Measurements from ENCODE around the gene PDF. TPM values are rescaled to one million over a fixed set of nuclear protein-coding genes. Genes with fewer than 3 reads are reported as not detected.

PDF gene
- total RNA-seq, 1 donor from 2014 or later = 9.5 TPM

Other genes with a start within 250 kb of the PDF start
- 6.6 TPM for gene HAS3, start 224.9 kb downstream of the PDF start, total RNA-seq
- gene CHTF8, start 198.0 kb downstream of the PDF start, total RNA-seq = 37.7 TPM
- gene UTP4, start 197.9 kb downstream of the PDF start, total RNA-seq = 30.9 TPM
- gene SNTB2, start 143.4 kb downstream of the PDF start, total RNA-seq = 8.9 TPM
- gene VPS4A, start 19.2 kb downstream of the PDF start, total RNA-seq = 34.6 TPM
- gene COG8, start 9.0 kb upstream of the PDF start, total RNA-seq = 51.6 TPM
- gene NIP7, start 9.2 kb upstream of the PDF start, total RNA-seq = 14.2 TPM
- gene TMED6, start 21.2 kb upstream of the PDF start, total RNA-seq = not detected
- gene TERF2, start 55.4 kb upstream of the PDF start, total RNA-seq = 70.7 TPM
- 45.4 TPM for gene CYB5B, start 94.0 kb upstream of the PDF start, total RNA-seq
- gene NFAT5, start 235.4 kb upstream of the PDF start, total RNA-seq = 17.0 TPM